Left lobe of liver (tissue), 2 donors: ENCODE measurements around the gene SELENOS. TPM values are rescaled to one million over a fixed set of nuclear protein-coding genes. Genes with fewer than 3 reads are reported as not detected.

Source experiments
- ATAC-seq: fragments of 200-7000 bp; cut with Tn5 transposase; one replicate; pipeline ENCODE4 v1.9.1; 2020; ENCODE audit warnings: mild to moderate bottlenecking, moderate library complexity
- DNase-seq: peaks from one replicate; pipeline ENCODE4 v3.0.0-alpha.2; 2020; ENCODE audit warnings: low spot score
- total RNA-seq: library from RNA; stranded (reverse); gene quantifications from one replicate; pipeline ENCODE4 v1.2.1, GENCODE V29; 2021
- donor health status: DM: no; HTN: no; CAD: no; lungs with moderate emphysema.
- donor health status: DM: no; HTN: yes; CAD: no.

Gene SELENOS
- total RNA-seq, 1 donor from 2014 or later: 33.9 TPM

- DNase-seq (peak; percentile 78), ATAC-seq (peak; percentile 63)
These were observed 2.7 kb upstream of the SELENOS start for GRCh38 chr15:101280007-101280406.

- no peak for ATAC-seq
- DNase-seq: no peak
These were observed 769 bp upstream of the SELENOS start for GRCh38 chr15:101277943-101278564.

- ATAC-seq: no peak
- DNase-seq: no peak
These were observed 716 bp downstream of the SELENOS start for GRCh38 chr15:101276501-101277037.

GRCh38 chr15:101275018-101275417 is 2.3 kb downstream of the SELENOS start:
- ATAC-seq (no peak), DNase-seq (no peak)

GRCh38 chr15:101273534-101273933 is 3.8 kb downstream of the SELENOS start:
- ATAC-seq: no peak
- no peak for DNase-seq

- ATAC-seq: no peak
- DNase-seq: no peak
These were observed 4.7 kb downstream of the SELENOS start for GRCh38 chr15:101272584-101272983.

GRCh38 chr15:101269479-101270223 is 7.6 kb downstream of the SELENOS start:
- DNase-seq: no peak

GRCh38 chr15:101267320-101268104 is 9.8 kb downstream of the SELENOS start:
- DNase-seq (no peak), ATAC-seq (peak; percentile 35)

More at GRCh38 chr15:101269479-101270223, 7.6 kb downstream of the SELENOS start:
- peak; percentile 66 for ATAC-seq

- no peak for DNase-seq
- ATAC-seq: peak; percentile 5
These were observed 10.5 kb downstream of the SELENOS start for GRCh38 chr15:101266787-101267186.

- ATAC-seq (no peak), DNase-seq (no peak)
These were observed 11.3 kb downstream of the SELENOS start for GRCh38 chr15:101266034-101266433.

- ATAC-seq: no peak
- DNase-seq: no peak
These were observed 12.2 kb downstream of the SELENOS start for GRCh38 chr15:101264911-101265641.

- ATAC-seq: no peak
- no peak for DNase-seq
These were observed 13.3 kb downstream of the SELENOS start for GRCh38 chr15:101264011-101264410.

- DNase-seq (no peak), ATAC-seq (no peak)
These were observed 14.7 kb downstream of the SELENOS start for GRCh38 chr15:101262551-101262950.

GRCh38 chr15:101258238-101259144 is 18.8 kb downstream of the SELENOS start:
- peak; percentile 59 for DNase-seq
- ATAC-seq: peak; percentile 92

GRCh38 chr15:101256757-101257156 is 20.5 kb downstream of the SELENOS start:
- DNase-seq (no peak), ATAC-seq (no peak)

GRCh38 chr15:101255615-101256241 is 21.6 kb downstream of the SELENOS start:
- ATAC-seq: no peak
- no peak for DNase-seq

GRCh38 chr15:101255051-101255395 is 22.3 kb downstream of the SELENOS start:
- DNase-seq (no peak), ATAC-seq (no peak)

GRCh38 chr15:101254157-101255050 is 22.9 kb downstream of the SELENOS start:
- DNase-seq (no peak), ATAC-seq (no peak)
